H1 (cell line): ENCODE measurements around the gene CADPS. TPM values are rescaled to one million over a fixed set of nuclear protein-coding genes. Genes with fewer than 3 reads are reported as not detected.

Source experiments
- POLR2A ChIP-seq, 2 experiments: IDR thresholded peaks; 1 replicate in 1 of 2; 2 replicates in 1 of 2; pipeline ENCODE4 v1.6.1; 2011; ENCODE audit warnings: low read depth in 2 of 2, low read length in 2 of 2, mild to moderate bottlenecking in 2 of 2; ENCODE audit errors: control extremely low read depth in 1 of 2
- polyA plus RNA-seq, 7 experiments: library from polyadenylated mRNA; depleted of rRNA in 3 of 7; stranded (reverse) in 5 of 7; unstranded in 2 of 7; fragments of >200 nt in 5 of 7; fragments of 200-250 nt in 2 of 7; gene quantifications; 1 replicate in 5 of 7; 2 replicates in 1 of 7; 4 replicates in 1 of 7; pipeline versions ENCODE4 v1.2.1 to v1.2.3, GENCODE V29; 2011 to 2013; ENCODE audit warnings: missing spikeins in 2 of 7, mixed read lengths in 2 of 7
- total RNA-seq: library from RNA; stranded (reverse); fragmentation: NEBNext Ultra II Directional; extraction: Animal tissue kit (Norgen Biotek cat#: 25700); gene quantifications from 2 replicates; pipeline ENCODE4 v1.2.1, GENCODE V29; 2021
- TF ChIP-seq, protein P1 (sequence below): IDR thresholded peaks from 2 replicates; pipeline ENCODE4 v1.6.1; 2012; ENCODE audit warnings: inconsistent platforms

The CADPS gene
- total and polyA plus RNA-seq, 2 of the 8 experiments (the other 6 are each of a cell fraction or from before 2014, with no cell fraction given), result 7.1 to 10.2 TPM

DNA sequence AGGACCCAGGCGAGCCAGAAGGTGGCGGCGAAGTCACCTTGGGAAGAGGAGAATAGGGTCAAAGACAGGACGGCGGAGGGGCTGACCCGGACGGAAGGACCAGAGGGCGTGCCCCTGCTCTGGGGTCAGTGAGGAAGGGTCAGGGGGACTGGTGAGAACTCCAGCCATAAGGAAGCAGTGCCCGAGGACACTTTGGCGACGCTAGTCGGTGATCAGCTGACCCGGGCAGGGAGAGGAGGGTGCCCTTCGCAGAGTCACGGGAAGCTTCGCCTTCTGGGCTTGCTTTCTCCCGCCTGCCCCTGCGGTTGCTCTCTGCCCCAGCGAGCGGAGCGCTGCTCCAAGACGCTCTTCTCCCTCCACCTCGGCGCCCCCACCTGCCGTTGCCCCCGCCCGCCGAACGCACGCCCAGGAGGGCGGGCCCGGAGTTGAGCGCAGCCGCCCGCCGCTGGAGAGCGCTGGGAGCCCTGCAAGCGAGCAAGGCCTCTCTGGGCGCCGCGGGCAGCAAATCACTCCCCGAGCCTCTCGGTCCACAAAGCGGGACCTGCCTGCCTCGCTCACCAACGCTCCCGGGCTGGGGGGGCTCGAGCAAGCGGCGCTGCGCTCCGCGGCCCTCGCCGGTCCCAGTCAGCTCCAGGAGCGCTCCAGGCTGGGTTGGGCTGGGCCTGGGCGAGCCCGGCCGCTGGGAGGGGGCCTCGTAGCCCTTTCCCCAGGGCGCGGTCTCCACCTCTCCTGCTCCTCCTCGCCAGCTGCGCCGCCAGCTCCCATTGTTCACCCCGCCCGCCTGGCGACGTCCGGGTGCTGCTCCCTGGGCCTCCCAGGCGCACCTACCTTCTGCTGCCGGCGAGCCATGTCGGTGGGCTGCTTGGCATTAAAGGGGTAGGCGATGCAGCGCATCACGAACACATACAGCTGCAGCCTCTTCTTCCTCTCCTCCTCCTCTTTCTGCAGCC, 1.2 kb downstream of the CADPS start (continued):
- TF ChIP-seq, protein P1, sequence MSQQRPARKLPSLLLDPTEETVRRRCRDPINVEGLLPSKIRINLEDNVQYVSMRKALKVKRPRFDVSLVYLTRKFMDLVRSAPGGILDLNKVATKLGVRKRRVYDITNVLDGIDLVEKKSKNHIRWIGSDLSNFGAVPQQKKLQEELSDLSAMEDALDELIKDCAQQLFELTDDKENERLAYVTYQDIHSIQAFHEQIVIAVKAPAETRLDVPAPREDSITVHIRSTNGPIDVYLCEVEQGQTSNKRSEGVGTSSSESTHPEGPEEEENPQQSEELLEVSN, result peak; percentile 32
- TF ChIP-seq POLR2A (IDR thresholded peaks at IDR 0.05; ENCODE audit: control extremely low read depth in 1 of 2, low read depth in 2 of 2, low read length in 2 of 2), result peak in 1 of 2 experiments; percentile 54; a peak in 1 of 3 replicates
